Stimulated activated CD8-positive, alpha-beta memory T cell treated with anti-CD3 and anti-CD28 coated beads, Interleukin-4, amount 100 ng/mL, for 4 hours (primary cell): ENCODE data around the gene PALLD.

ENCODE experiments used
- DNase-seq, 2 donors: peaks; one replicate each; pipeline ENCODE4 v3.0.0-alpha.2; 2020; ENCODE audit warnings: low read depth in 2 of 2, low spot score in 1 of 2

PALLD gene

GRCh38 chr4:168886351-168886750 is 389.5 kb downstream of the PALLD start:
- DNase-seq: no peak

GRCh38 chr4:168887809-168888208 is 391.0 kb downstream of the PALLD start:
- no peak for DNase-seq

- DNase-seq: no peak
These were observed 391.9 kb downstream of the PALLD start for GRCh38 chr4:168888715-168889215.

- DNase-seq: no peak
These were observed 394.2 kb downstream of the PALLD start for GRCh38 chr4:168891086-168891485.

GRCh38 chr4:168891688-168892087 is 394.8 kb downstream of the PALLD start:
- DNase-seq: no peak

- no peak for DNase-seq
These were observed 395.6 kb downstream of the PALLD start for GRCh38 chr4:168892475-168892874.

- no peak for DNase-seq
These were observed 396.4 kb downstream of the PALLD start for GRCh38 chr4:168893205-168893604.

- no peak for DNase-seq
These were observed 397.0 kb downstream of the PALLD start for GRCh38 chr4:168893807-168894206.

GRCh38 chr4:168900080-168900479 is 403.2 kb downstream of the PALLD start:
- no peak for DNase-seq

GRCh38 chr4:168907119-168907698 is 410.4 kb downstream of the PALLD start:
- no peak for DNase-seq

- DNase-seq: no peak
These were observed 411.2 kb downstream of the PALLD start for GRCh38 chr4:168908093-168908492.

GRCh38 chr4:168908851-168909273 is 412.0 kb downstream of the PALLD start:
- no peak for DNase-seq

- no peak for DNase-seq
These were observed 417.2 kb downstream of the PALLD start for GRCh38 chr4:168914095-168914494.

GRCh38 chr4:168917138-168917779 is 420.4 kb downstream of the PALLD start:
- no peak for DNase-seq

- no peak for DNase-seq
These were observed 423.0 kb downstream of the PALLD start for GRCh38 chr4:168919706-168920324.

GRCh38 chr4:168920441-168921065 is 423.7 kb downstream of the PALLD start:
- no peak for DNase-seq

- DNase-seq: peak; percentile 7 to 14
These were observed 426.8 kb downstream of the PALLD start for GRCh38 chr4:168923526-168924194.

- DNase-seq: no peak
These were observed 427.8 kb downstream of the PALLD start for GRCh38 chr4:168924667-168925066.

- no peak for DNase-seq
These were observed 429.1 kb downstream of the PALLD start for GRCh38 chr4:168925789-168926490.

- no peak for DNase-seq
These were observed 431.5 kb downstream of the PALLD start for GRCh38 chr4:168928346-168928745.

- no peak for DNase-seq
These were observed 432.0 kb downstream of the PALLD start for GRCh38 chr4:168928875-168929274.
